HG03439 (cell line): Measurements from ENCODE around the gene SLC17A9.

Experiments
- ATAC-seq: cut with Tn5 transposase; IDR thresholded peaks from one replicate; pipeline ENCODE4 v1.9.1; 2021; ENCODE audit warnings: mild to moderate bottlenecking, moderate library complexity; ENCODE audit not compliant: unreplicated experiment

Gene SLC17A9

GRCh38 chr20:62937268-62938104, 15.0 kb upstream of the SLC17A9 start:
- ATAC-seq = peak; percentile 82

GRCh38 chr20:62938105-62938888, 14.2 kb upstream of the SLC17A9 start, which contains the start of gene GID8:
GID8 (plus strand) TSS chr20:62938147; CDS start chr20:62941503, 3,356 bp downstream.
- peak; percentile 39 for ATAC-seq

DNA sequence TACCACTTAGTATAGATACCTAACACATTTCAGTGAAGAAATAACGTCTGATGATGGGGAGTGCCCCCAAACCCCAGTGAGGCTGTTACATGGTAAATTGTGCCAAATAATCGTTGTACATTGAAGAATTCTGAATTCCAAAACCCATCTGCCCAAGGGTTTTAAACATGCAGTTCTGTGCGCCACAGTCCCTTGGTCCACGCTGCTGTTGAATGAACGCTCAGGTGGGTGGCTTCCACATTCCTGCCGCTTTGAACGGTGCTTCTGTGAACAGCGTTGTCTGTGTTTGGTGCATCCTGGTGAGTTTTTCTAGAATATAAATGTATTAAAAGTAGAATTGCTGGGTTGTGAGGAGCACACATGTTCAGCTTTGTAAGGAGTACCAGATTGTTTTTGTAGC, 11.6 kb upstream of the SLC17A9 start:
- ATAC-seq = no peak

DNA sequence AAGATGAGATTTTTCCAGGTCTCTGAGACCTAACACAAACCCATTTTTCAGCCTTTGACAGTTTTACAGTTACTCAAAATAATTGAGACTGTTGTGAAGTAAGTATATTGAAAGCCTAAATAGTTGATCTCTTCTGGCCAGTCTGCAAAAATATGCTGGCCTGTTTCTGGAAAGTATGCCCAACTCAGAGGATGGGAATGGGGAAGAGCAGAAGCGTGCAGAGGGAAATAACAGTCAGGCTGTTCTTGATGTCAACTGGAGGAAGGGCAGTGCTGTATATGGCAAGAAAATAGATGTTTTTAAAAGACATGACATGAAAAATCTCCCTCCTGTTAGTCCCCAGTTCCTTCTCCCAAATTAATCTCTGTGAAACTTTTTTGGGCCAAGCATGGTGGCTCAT, 10.7 kb upstream of the SLC17A9 start:
- ATAC-seq = no peak

DNA sequence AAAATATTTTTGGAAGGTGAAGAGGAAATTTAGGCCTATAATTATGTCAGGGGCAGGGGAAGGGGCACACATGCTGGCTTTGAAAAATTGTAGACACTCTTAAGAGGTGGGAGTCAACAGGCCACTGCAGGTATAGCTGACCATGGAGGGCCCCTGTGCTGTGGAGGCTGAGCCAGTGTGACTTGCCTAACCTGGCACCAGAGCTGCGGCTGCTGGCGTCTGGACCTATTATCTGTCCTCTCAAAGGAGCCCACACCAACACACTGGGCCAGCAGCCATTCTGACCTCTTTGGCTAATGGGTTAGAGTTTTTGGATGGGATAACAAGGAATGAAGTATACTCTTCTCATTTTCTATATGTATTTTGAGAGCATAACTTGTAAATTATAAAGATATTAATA, 10.1 kb upstream of the SLC17A9 start:
- ATAC-seq = no peak

DNA sequence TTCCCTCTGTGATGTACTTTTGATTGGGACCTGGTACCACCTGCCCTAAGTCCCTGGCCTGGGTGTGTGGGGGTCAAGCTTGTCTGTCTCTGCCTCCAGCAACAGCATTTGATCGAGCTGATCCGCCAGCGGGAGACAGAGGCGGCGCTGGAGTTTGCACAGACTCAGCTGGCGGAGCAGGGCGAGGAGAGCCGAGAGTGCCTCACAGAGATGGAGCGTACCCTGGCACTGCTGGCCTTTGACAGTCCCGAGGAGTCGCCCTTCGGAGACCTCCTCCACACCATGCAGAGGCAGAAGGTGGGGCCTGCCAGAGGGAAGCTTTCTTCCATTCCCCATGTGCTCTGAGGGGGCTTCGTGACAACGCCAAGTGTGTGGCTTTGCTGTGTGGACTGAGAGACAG, 9.1 kb upstream of the SLC17A9 start:
- ATAC-seq = no peak

GRCh38 chr20:62944184-62944583, 8.3 kb upstream of the SLC17A9 start:
- ATAC-seq = no peak

DNA sequence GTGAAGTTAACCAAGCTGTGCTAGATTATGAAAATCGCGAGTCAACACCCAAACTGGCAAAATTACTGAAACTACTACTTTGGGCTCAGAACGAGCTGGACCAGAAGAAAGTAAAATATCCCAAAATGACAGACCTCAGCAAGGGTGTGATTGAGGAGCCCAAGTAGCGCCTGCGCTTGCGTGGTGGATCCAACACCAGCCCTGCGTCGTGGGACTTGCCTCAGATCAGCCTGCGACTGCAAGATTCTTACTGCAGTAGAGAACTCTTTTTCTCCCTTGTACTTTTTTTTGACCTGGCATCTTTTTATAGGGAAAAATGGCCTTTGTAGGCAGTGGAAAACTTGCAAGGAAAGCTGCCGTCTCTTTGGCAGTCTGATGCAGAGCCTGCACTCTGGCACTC, 7.8 kb upstream of the SLC17A9 start:
- ATAC-seq = no peak

DNA sequence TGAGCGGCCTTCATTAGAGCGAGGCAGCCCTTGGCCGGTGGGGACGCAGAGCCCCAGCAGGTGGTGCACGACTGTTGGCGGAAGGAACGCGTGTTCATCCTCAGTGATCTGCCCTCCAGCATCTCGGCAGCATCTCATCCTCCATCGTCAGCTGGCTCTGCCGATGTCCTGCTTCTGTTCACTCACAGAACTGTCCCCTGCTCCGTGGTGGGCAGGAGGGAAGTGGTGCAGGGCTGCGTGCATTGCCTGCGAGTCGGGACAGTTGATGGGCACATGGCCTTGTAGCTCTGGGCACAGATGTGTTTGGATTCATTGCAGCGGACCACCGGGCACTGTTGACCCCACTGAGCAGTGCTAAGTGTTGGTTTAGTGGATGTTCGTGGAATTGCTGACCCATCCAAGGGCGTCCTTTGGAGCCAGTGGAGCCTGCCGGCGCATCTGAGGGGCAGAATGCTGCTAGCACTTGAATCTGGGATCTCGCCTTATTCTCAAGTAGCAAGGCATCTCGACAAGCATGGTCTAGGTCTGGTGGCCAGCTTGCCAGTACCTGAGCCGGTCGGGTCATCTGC, 6.7 kb upstream of the SLC17A9 start:
- ATAC-seq = no peak

GRCh38 chr20:62946918-62947317, 5.6 kb upstream of the SLC17A9 start:
- no peak for ATAC-seq

- no peak for ATAC-seq
Observed at GRCh38 chr20:62947532-62948300, 4.8 kb upstream of the SLC17A9 start.

DNA sequence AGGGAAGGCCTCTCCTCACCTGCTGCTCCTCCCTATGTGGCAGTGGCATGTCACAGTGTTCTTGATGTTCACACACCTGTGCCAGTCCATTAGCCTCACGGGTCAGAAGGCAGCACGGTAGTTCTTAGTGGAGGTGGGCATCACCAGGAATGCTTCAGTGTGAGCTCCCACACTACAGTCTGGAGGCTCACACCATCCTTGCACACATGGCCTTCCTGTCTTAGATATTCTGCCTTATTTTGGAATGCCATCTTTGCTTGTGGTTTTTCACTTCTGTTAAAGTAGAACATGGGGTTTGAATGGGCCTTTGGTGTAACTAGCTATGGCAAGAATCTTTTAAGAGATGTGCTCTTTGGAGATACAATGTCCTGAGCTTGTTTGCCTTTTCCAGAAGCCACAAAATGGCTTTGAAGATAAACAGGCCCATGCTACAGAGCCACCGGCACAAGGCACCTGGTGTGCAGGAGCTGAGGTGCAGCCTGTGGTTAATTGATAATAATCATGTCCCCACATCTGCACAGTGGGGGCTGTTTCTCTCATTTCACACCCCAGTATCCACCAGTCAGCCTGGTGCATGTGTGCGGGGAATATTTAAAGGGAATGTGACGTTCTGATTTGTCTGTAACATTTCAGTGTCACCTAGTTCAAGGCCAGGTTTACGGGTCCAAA, 3.2 kb upstream of the SLC17A9 start:
- no peak for ATAC-seq

- ATAC-seq = no peak
Observed at GRCh38 chr20:62949962-62950361, 2.5 kb upstream of the SLC17A9 start.

DNA sequence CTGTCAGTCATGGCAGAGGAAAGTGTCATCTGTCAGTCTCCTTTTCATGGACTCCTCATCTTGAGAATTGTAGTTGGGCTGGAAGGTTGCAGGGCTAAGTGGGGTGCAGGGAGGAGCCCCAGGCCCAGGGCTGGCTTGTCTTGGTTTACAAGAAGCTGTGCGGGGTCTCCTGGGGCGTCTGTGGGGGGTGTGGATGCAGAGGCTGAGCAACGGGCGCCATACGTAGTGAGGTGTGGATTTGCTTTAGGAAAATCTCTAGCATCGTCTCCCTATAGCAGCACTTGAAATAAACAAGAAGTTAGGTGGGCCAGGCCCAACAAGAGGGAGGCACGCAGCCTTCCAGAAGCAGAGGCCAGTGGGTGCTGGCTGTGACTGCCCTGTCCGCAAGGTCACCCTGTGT, 1.8 kb upstream of the SLC17A9 start:
- ATAC-seq = no peak

- ATAC-seq = no peak
Observed at GRCh38 chr20:62951143-62951895, 1.2 kb upstream of the SLC17A9 start.

DNA sequence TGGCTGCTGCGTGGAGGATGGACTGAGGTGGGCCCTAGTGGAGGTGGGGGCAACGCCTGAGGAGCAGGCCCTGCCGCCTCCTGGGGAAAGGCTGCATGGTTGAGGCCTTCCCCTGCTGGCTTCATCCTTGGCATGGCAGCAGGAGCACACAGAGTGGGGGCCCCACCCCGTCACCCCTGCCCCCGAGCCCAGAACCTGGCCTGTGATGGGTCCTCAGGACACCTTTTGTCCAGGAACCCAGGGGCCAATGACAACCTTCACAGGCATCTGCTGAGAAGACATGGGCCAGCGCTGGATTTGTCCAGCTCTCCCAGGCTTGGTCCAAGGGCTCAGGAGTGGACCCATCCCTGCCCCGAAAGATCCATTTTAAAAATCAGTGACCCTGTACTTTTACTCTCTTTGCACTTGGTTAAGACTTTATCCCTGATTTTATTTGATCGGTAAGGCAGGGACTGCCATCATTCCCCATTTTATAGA, 575 bp upstream of the SLC17A9 start:
- ATAC-seq = no peak

GRCh38 chr20:62952968-62953838, 694 bp downstream of the SLC17A9 start:
- ATAC-seq = peak; percentile 3

DNA sequence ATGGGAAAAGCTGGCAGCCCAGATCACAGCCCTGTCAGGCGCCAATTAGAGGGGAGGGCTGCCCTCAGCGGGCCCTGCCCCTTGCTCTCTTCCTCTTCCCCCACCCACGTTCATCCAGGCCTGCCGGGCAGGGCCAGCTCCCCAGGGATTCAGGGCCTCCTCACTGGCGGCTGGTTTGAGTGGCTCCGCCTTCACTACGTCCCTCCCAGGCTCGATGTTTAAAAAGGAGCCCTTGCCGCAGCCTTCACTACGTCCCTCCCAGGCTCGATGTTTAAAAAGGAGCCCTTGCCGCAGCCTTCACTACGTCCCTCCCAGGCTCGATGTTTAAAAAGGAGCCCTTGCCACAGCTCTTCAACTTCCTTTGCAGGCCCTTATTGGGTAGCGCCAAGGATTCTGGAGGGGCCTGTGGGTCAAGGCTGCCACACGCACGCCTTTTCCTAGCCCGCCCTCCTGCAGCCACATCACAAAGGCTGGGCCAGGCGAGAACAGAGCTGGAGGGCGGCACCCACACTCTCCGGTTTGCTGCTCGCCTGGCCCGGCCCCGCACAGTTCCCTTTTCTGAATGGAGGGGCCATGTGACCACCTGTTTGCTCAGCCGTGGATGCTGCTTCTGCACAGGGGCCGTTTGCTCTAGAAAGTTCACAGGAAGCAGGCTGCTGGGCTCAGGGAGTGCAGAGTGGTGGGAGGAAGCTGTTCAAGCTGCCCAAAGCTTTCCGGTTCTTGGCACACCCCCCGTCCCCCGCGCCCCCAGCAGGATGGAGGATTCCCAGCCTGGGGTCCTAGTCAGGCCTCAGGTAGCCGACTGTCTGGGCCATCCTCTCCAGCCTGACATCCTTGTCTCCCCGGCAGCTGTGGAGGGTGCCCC, 1.6 kb downstream of the SLC17A9 start:
- peak; percentile 42 for ATAC-seq
